Measurements from ENCODE around the gene SLC43A1.

- no peak for TF ChIP-seq CTCF (IDR thresholded peaks at IDR 0.05; ENCODE audit: low read depth, low read length, missing input control)
- TF ChIP-seq REST (IDR thresholded peaks at IDR 0.05) = no peak
- TF ChIP-seq ATF3 (IDR thresholded peaks at IDR 0.05) = no peak
- TF ChIP-seq SP1 (IDR thresholded peaks at IDR 0.05) = no peak
- TF ChIP-seq JUND (IDR thresholded peaks at IDR 0.05) = no peak
- TF ChIP-seq YY1 (IDR thresholded peaks at IDR 0.05) = no peak
- TF ChIP-seq TAF1 (conservative IDR thresholded peaks at IDR 0.05) = no peak
- TF ChIP-seq RXRA (IDR thresholded peaks at IDR 0.05) = no peak
- no peak for TF ChIP-seq MAX (IDR thresholded peaks at IDR 0.05)
- TF ChIP-seq RAD21 (IDR thresholded peaks at IDR 0.05) = no peak
- no peak for TF ChIP-seq NR2F2 (IDR thresholded peaks at IDR 0.05)
- TF ChIP-seq GABPA (IDR thresholded peaks at IDR 0.05 in 1 of 2, conservative IDR thresholded peaks at IDR 0.05 in 1 of 2) = no peak
- TF ChIP-seq HNF4G (IDR thresholded peaks at IDR 0.05) = no peak
- no peak for TF ChIP-seq ZBTB33 (IDR thresholded peaks at IDR 0.05)
Observed at GRCh38 chr11:57560146-57560545, 44.6 kb upstream of the SLC43A1 start.

Measured in liver (tissue), 3 donors.